GM12878 (cell line): ENCODE results near the gene IPP. TPM values are rescaled to one million over a fixed set of nuclear protein-coding genes. Genes with fewer than 3 reads are reported as not detected.
A peak's percentile ranks its signal among the peaks of the same experiment; 100 is the strongest.

ENCODE experiments used
- CHD1 ChIP-seq: IDR thresholded peaks from 2 replicates; pipeline ENCODE4 v1.6.1; 2012; ENCODE audit warnings: low read depth, low read length, improper control_type of control experiment
- E2F8 ChIP-seq: fragments of 450-650 bp; IDR thresholded peaks from 2 replicates; pipeline ENCODE4 v1.6.1; 2018; ENCODE audit warnings: mild to moderate bottlenecking, low read depth, moderate library complexity; ENCODE audit not compliant: partially characterized antibody
- HCFC1 ChIP-seq: fragments of 150-350 bp; IDR thresholded peaks from 2 replicates; pipeline ENCODE4 v1.6.1; 2014; ENCODE audit warnings: low read length
- MEF2B ChIP-seq: fragments of 450-650 bp; IDR thresholded peaks from 2 replicates; pipeline ENCODE4 v1.6.1; 2018; ENCODE audit warnings: mild to moderate bottlenecking, moderate library complexity; ENCODE audit not compliant: partially characterized antibody, poor library complexity, severe bottlenecking
- MXI1 ChIP-seq: fragments of 150-350 bp; IDR thresholded peaks from 2 replicates; pipeline ENCODE4 v1.6.1; 2011; ENCODE audit warnings: low read depth, mild to moderate bottlenecking, inconsistent platforms, low read length, improper control_type of control experiment
- NR2F1 ChIP-seq: fragments of 450-650 bp; conservative IDR thresholded peaks from 2 replicates; pipeline ENCODE4 v1.6.1; 2017; ENCODE audit warnings: mild to moderate bottlenecking
- POLR2A ChIP-seq: IDR thresholded peaks from 2 replicates; pipeline ENCODE4 v1.6.1; 2011; ENCODE audit warnings: low read depth, mild to moderate bottlenecking, low read length
- POLR2AphosphoS2 ChIP-seq: IDR thresholded peaks from 2 replicates; pipeline ENCODE4 v1.6.1; 2011; ENCODE audit warnings: low read depth, mild to moderate bottlenecking, low read length, improper control_type of control experiment, moderate library complexity
- POLR2AphosphoS5 ChIP-seq: IDR thresholded peaks from 2 replicates; pipeline ENCODE4 v1.6.1; 2011; ENCODE audit warnings: mild to moderate bottlenecking, low read length, inconsistent platforms
- SRF ChIP-seq, 2 experiments: IDR thresholded peaks; 2 replicates each; pipeline ENCODE4 v1.6.1; 2011; ENCODE audit warnings: low read depth in 2 of 2, low read length in 2 of 2, mild to moderate bottlenecking in 1 of 2, moderate library complexity in 1 of 2
- TCF3 ChIP-seq: IDR thresholded peaks from 2 replicates; pipeline ENCODE4 v1.6.1; 2012; ENCODE audit warnings: low read depth, mild to moderate bottlenecking, low read length, borderline replicate concordance; ENCODE audit not compliant: insufficient read depth
- ZNF207 ChIP-seq: fragments of 450-650 bp; IDR thresholded peaks from 2 replicates; pipeline ENCODE4 v1.6.1; 2014; ENCODE audit warnings: antibody characterized with exemption, mild to moderate bottlenecking, borderline replicate concordance
- polyA plus RNA-seq, 11 experiments: library from polyadenylated mRNA; depleted of rRNA in 4 of 11; unstranded in 6 of 11; stranded (reverse) in 5 of 11; fragments of >200 nt; fragmentation: Nextera tagmentation in 4 of 11; fragmentation: Illumina TruSeq in 1 of 11; extraction: Ambion mirVana in 4 of 11; extraction: Trizol in 1 of 11; gene quantifications; 1 replicate in 1 of 11; 2 replicates in 10 of 11; pipeline versions ENCODE4 v1.2.1 to v1.2.3, GENCODE V29; 2011 to 2016; ENCODE audit warnings: inconsistent platforms in 2 of 11, missing spikeins in 2 of 11, low read depth in 1 of 11
- total RNA-seq, 4 experiments: library from RNA; depleted of rRNA in 3 of 4; stranded (reverse); fragments of >200 nt in 3 of 4; fragmentation: Illumina TruSeq in 1 of 4; extraction: Trizol in 1 of 4; gene quantifications; 2 replicates each; pipeline versions ENCODE4 v1.2.1 to v1.2.3, GENCODE V29; 2013 to 2021
- TF ChIP-seq, protein P1 (sequence below): fragments of 450-650 bp; IDR thresholded peaks from 2 replicates; pipeline ENCODE4 v1.6.1; 2017; ENCODE audit warnings: mild to moderate bottlenecking, low read depth, inconsistent platforms; ENCODE audit not compliant: poor library complexity, severe bottlenecking
- TF ChIP-seq, protein P2 (sequence below): IDR thresholded peaks from 2 replicates; pipeline ENCODE4 v1.6.1; 2011; ENCODE audit warnings: borderline replicate concordance, low read depth, mild to moderate bottlenecking, moderate library complexity, low read length; ENCODE audit not compliant: insufficient read depth, poor library complexity, severe bottlenecking

The IPP gene
- total and polyA plus RNA-seq, 10 of the 15 experiments (the other 5 are each of a cell fraction or from before 2014, with no cell fraction given): 4.7 to 15.0 (median 10.4) TPM

GRCh38 chr1:45750298-45751038, at the start of gene IPP (continued):
- TF ChIP-seq, protein P1, sequence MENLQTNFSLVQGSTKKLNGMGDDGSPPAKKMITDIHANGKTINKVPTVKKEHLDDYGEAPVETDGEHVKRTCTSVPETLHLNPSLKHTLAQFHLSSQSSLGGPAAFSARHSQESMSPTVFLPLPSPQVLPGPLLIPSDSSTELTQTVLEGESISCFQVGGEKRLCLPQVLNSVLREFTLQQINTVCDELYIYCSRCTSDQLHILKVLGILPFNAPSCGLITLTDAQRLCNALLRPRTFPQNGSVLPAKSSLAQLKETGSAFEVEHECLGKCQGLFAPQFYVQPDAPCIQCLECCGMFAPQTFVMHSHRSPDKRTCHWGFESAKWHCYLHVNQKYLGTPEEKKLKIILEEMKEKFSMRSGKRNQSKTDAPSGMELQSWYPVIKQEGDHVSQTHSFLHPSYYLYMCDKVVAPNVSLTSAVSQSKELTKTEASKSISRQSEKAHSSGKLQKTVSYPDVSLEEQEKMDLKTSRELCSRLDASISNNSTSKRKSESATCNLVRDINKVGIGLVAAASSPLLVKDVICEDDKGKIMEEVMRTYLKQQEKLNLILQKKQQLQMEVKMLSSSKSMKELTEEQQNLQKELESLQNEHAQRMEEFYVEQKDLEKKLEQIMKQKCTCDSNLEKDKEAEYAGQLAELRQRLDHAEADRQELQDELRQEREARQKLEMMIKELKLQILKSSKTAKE: peak; percentile 26
- peak; percentile 24 for TF ChIP-seq E2F8
- no peak for TF ChIP-seq CHD1
- peak; percentile 71; the same call in 1 of the 2 replicates for TF ChIP-seq TCF3
- TF ChIP-seq MEF2B: peak; percentile 69
- peak; percentile 89 for TF ChIP-seq POLR2AphosphoS2
- TF ChIP-seq HCFC1: peak; percentile 47; the same call in 1 of the 2 replicates
- TF ChIP-seq POLR2AphosphoS5: peak; percentile 92
- peak; percentile 71 for TF ChIP-seq MXI1
- TF ChIP-seq ZNF207: peak; percentile 76; the same call in 1 of the 2 replicates
- TF ChIP-seq POLR2A: peak; percentile 91
- TF ChIP-seq NR2F1: peak; percentile 37; the same call in 1 of the 2 replicates
- TF ChIP-seq, protein P2, sequence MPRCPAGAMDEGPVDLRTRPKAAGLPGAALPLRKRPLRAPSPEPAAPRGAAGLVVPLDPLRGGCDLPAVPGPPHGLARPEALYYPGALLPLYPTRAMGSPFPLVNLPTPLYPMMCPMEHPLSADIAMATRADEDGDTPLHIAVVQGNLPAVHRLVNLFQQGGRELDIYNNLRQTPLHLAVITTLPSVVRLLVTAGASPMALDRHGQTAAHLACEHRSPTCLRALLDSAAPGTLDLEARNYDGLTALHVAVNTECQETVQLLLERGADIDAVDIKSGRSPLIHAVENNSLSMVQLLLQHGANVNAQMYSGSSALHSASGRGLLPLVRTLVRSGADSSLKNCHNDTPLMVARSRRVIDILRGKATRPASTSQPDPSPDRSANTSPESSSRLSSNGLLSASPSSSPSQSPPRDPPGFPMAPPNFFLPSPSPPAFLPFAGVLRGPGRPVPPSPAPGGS: no peak
- TF ChIP-seq SRF (IDR thresholded peaks at IDR 0.05; ENCODE audit: low read depth in 2 of 2, low read length in 2 of 2): 0 out of 4 replicates have a peak, but pooled peaks of 1 of the 2 experiments have one; percentile 10
